ENCODE data around the gene GALNT18.

GALNT18 gene

GRCh38 chr11:11510939-11511338 lies 110.9 kb downstream of the GALNT18 start:
- Histone ChIP-seq H3K36me3 (ENCODE audit: insufficient read depth, low read length) (no peaks in the 10 kb centered on the region), H3K27ac (ENCODE audit: low read depth, low read length) (no peak overlapping the region), H3K27me3 (ENCODE audit: insufficient read depth, low read length) (no peaks in the 10 kb centered on the region), H3K4me1 (ENCODE audit: insufficient read depth, low read length) (peaks cover 7% of the 10 kb centered on the region; the same call in 1 of the 2 replicates), H3K4me3 (ENCODE audit: low read length) (no peak overlapping the region), H3K9me3 (ENCODE audit: insufficient read depth, low read depth, low read length) (no peaks in the 10 kb centered on the region), H3K9ac (ENCODE audit: low read depth, low read length) (no peak overlapping the region)
- WGBS, result 70% methylated on average over 10 of the region's 10 CpGs

- Histone ChIP-seq H3K9ac (ENCODE audit: low read depth, low read length) (no peak overlapping the region), H3K4me3 (ENCODE audit: low read length) (no peak overlapping the region), H3K27me3 (ENCODE audit: insufficient read depth, low read length) (no peaks in the 10 kb centered on the region), H3K27ac (ENCODE audit: low read depth, low read length) (no peak overlapping the region), H3K36me3 (ENCODE audit: insufficient read depth, low read length) (no peaks in the 10 kb centered on the region), H3K4me1 (ENCODE audit: insufficient read depth, low read length) (peaks cover 16% of the 10 kb centered on the region), H3K9me3 (ENCODE audit: insufficient read depth, low read depth, low read length) (no peaks in the 10 kb centered on the region)
- 94% methylated on average over 3 of the region's 3 CpGs for WGBS
Measured at GRCh38 chr11:11505692-11506091, 116.1 kb downstream of the GALNT18 start.

GRCh38 chr11:11505190-11505589 lies 116.6 kb downstream of the GALNT18 start:
- H3K27me3 ChIP-seq (ENCODE audit: insufficient read depth, low read length), result no peaks in the 10 kb centered on the region
- peaks cover 16% of the 10 kb centered on the region for H3K4me1 ChIP-seq (ENCODE audit: insufficient read depth, low read length)
- no peak overlapping the region for H3K9ac ChIP-seq (ENCODE audit: low read depth, low read length)
- no peaks in the 10 kb centered on the region for H3K9me3 ChIP-seq (ENCODE audit: insufficient read depth, low read depth, low read length)
- no peaks in the 10 kb centered on the region for H3K36me3 ChIP-seq (ENCODE audit: insufficient read depth, low read length)
- no peak overlapping the region for H3K4me3 ChIP-seq (ENCODE audit: low read length)
- no peak overlapping the region for H3K27ac ChIP-seq (ENCODE audit: low read depth, low read length)

DNA sequence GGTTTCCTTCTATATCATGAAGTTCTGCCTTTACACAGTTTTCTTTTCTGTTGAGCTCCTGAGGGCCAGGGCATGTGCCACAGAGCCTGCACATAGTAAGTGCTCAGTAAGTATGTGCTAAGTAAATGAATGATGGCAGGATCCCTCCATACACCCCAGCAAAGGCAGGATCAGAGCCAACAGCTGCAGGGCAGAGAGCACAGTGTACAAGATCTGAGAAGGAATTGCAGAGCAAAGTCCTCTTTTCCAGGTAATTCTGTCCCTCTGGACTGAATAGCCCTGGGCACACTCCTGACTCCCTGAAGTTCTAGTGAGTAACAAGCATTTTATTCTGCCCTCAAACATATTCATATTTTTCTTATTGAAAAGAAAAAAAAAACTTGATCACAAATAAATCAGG lies 117.7 kb downstream of the GALNT18 start:
- Histone ChIP-seq H3K27ac (ENCODE audit: low read depth, low read length) (no peak overlapping the region), H3K36me3 (ENCODE audit: insufficient read depth, low read length) (no peaks in the 10 kb centered on the region), H3K27me3 (ENCODE audit: insufficient read depth, low read length) (no peaks in the 10 kb centered on the region), H3K4me1 (ENCODE audit: insufficient read depth, low read length) (peaks cover 16% of the 10 kb centered on the region), H3K9ac (ENCODE audit: low read depth, low read length) (no peak overlapping the region), H3K4me3 (ENCODE audit: low read length) (no peak overlapping the region), H3K9me3 (ENCODE audit: insufficient read depth, low read depth, low read length) (no peaks in the 10 kb centered on the region)

DNA sequence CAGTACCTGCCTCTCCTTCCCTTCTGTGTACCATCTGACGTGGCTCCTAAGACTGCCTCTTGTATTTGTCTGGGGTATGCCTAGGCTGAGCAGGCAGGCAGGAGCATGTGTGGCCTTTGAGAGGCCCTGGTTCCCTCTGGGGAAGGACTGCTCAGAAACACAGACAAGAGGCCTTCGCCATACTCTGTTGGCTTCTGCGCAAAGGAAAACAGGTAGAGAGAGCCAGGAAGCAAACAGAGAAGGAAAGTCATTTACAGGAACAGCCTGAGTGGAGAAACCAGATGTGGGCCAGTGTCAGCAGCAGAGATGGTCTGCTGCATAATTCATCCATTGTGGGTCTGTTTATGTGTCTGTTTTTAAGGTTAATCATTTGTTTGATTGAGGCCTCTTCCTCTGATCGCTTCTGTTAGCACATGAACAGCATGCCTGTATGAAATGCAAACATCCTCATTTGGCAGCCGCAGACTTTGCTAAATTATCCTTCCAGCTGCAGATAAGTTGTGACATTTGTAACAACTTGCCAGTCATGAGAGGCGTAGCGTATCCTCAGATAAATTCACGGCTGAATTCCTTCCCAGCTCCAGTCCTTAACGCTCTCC lies 119.4 kb downstream of the GALNT18 start:
- Histone ChIP-seq H3K4me1 (ENCODE audit: insufficient read depth, low read length) (peaks cover 16% of the 10 kb centered on the region), H3K36me3 (ENCODE audit: insufficient read depth, low read length) (no peaks in the 10 kb centered on the region), H3K27ac (ENCODE audit: low read depth, low read length) (no peak overlapping the region), H3K27me3 (ENCODE audit: insufficient read depth, low read length) (no peaks in the 10 kb centered on the region), H3K9ac (ENCODE audit: low read depth, low read length) (no peak overlapping the region), H3K9me3 (ENCODE audit: insufficient read depth, low read depth, low read length) (no peaks in the 10 kb centered on the region), H3K4me3 (ENCODE audit: low read length) (no peak overlapping the region)
- WGBS, result 77% methylated on average over 9 of the region's 9 CpGs

- peaks cover 16% of the 10 kb centered on the region for H3K4me1 ChIP-seq (ENCODE audit: insufficient read depth, low read length)
- 87% methylated on average over 9 of the region's 9 CpGs for WGBS
- no peak overlapping the region for H3K9ac ChIP-seq (ENCODE audit: low read depth, low read length)
- no peaks in the 10 kb centered on the region for H3K36me3 ChIP-seq (ENCODE audit: insufficient read depth, low read length)
- no peaks in the 10 kb centered on the region for H3K27me3 ChIP-seq (ENCODE audit: insufficient read depth, low read length)
- no peak overlapping the region for H3K4me3 ChIP-seq (ENCODE audit: low read length)
- H3K9me3 ChIP-seq (ENCODE audit: insufficient read depth, low read depth, low read length), result no peaks in the 10 kb centered on the region
- H3K27ac ChIP-seq (ENCODE audit: low read depth, low read length), result no peak overlapping the region
Measured at GRCh38 chr11:11501546-11502262, 120.1 kb downstream of the GALNT18 start.

DNA sequence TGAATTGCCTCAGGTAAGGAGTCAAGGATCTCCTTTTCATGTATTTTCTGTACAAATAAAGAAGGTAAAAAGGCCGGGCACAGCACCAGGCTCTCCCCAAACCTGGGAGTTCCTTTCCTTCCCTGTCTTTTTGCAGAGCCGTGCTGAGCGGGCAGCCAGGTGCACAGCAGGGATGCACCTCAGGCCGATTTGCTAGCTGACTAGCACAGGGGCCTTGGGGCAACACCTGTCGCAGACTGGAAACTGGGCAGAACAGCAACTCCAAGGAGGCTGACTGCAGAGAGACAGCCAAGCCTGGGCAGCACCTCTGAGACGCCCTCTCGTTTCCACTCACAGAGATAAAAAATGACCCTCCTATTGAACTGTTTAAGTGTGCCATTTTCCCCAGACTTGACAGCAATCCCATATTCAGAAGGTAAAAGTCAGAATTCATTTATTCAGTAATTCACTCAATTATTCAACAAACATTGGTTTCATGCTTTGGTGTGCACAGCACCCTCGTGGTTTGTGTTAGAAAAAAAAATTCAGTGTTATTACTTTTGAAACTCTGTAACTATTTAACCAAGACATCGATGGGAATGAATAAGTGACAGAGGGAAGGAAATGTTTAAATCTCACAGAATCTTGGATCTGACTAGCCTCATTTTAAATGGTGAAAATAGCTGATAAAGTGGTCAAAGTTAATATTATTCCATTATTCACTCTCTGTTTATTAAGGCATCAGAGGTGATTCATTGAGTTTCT lies 120.9 kb downstream of the GALNT18 start:
- Histone ChIP-seq H3K27ac (ENCODE audit: low read depth, low read length) (no peak overlapping the region), H3K4me1 (ENCODE audit: insufficient read depth, low read length) (peaks cover 16% of the 10 kb centered on the region), H3K27me3 (ENCODE audit: insufficient read depth, low read length) (no peaks in the 10 kb centered on the region), H3K4me3 (ENCODE audit: low read length) (no peak overlapping the region), H3K36me3 (ENCODE audit: insufficient read depth, low read length) (no peaks in the 10 kb centered on the region), H3K9ac (ENCODE audit: low read depth, low read length) (no peak overlapping the region), H3K9me3 (ENCODE audit: insufficient read depth, low read depth, low read length) (no peaks in the 10 kb centered on the region)
- 77% methylated on average over 8 of the region's 9 CpGs for WGBS

DNA sequence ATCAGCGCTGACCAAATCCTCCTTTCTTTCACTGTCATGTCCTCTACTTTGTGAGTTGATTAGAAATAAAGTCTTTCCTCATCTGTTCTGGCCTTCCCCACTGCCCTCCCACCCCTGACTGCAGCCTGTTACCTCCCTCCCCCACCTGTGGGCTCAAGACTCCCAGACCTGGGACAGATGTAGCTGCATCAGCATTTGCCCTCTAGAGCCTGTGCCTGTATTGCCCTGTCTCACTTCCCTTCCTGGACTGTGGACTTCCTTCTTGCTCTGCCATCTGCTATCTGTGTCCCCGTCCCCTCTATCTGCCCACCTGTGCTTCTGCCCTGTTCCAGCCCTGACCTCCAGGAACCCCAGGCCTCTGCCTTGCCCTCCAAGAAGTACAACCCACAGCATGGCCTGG lies 122.5 kb downstream of the GALNT18 start:
- H3K27ac ChIP-seq (ENCODE audit: low read depth, low read length), result no peak overlapping the region
- H3K9ac ChIP-seq (ENCODE audit: low read depth, low read length), result no peak overlapping the region
- 87% methylated on average over 2 of the region's 2 CpGs for WGBS
- no peaks in the 10 kb centered on the region for H3K36me3 ChIP-seq (ENCODE audit: insufficient read depth, low read length)
- no peaks in the 10 kb centered on the region for H3K27me3 ChIP-seq (ENCODE audit: insufficient read depth, low read length)
- no peak overlapping the region for H3K4me3 ChIP-seq (ENCODE audit: low read length)
- peaks cover 16% of the 10 kb centered on the region for H3K4me1 ChIP-seq (ENCODE audit: insufficient read depth, low read length)
- H3K9me3 ChIP-seq (ENCODE audit: insufficient read depth, low read depth, low read length), result no peaks in the 10 kb centered on the region

DNA sequence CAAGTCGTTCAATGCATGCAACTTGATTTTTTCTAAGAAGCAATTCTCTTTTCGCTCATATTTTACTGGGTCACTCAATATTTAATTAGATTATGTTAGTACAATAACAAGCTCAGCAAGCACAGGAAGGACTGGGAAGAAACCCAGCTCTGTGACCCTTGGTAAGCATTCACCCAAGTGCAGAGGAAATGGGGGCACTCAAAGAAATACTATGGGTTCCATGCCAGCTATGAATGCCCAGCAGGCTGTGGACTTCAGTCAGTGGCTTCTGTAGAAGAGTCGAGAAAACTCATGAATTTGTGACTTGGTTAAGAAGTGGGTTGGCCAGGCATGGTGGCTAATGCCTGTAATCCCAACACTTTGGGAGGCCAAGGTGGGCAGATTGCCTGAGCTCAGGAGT lies 123.6 kb downstream of the GALNT18 start:
- 86% methylated on average over 2 of the region's 3 CpGs for WGBS

DNA sequence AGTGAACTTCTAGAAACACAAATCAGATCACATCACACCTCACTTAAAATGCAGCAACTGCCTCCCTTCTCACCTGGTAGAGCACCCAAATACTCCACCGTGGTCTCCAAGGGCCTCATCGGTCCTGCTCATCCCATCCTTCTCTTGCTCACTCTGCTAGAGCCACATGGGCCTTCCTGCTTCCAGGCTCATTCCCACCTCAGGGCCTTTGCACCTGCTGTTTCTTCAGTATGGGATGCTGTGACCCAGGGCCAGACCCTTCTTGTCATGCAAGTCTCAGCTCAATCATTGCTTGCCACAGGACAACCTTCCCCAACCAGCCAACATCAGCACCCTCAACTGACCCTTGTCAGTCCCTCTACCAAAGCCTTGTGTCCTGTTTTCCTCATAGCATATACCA lies 124.9 kb downstream of the GALNT18 start:
- Histone ChIP-seq H3K4me3 (ENCODE audit: low read length) (no peak overlapping the region), H3K9me3 (ENCODE audit: insufficient read depth, low read depth, low read length) (no peaks in the 10 kb centered on the region), H3K9ac (ENCODE audit: low read depth, low read length) (no peak overlapping the region), H3K27ac (ENCODE audit: low read depth, low read length) (no peak overlapping the region), H3K36me3 (ENCODE audit: insufficient read depth, low read length) (no peaks in the 10 kb centered on the region), H3K4me1 (ENCODE audit: insufficient read depth, low read length) (peaks cover 8% of the 10 kb centered on the region), H3K27me3 (ENCODE audit: insufficient read depth, low read length) (no peaks in the 10 kb centered on the region)
- 93% methylated on average over 2 of the region's 2 CpGs for WGBS

More for the DNA sequence above, 123.6 kb downstream of the GALNT18 start:
- H3K9ac ChIP-seq (ENCODE audit: low read depth, low read length), result no peak overlapping the region
- H3K36me3 ChIP-seq (ENCODE audit: insufficient read depth, low read length), result no peaks in the 10 kb centered on the region
- peaks cover 16% of the 10 kb centered on the region for H3K4me1 ChIP-seq (ENCODE audit: insufficient read depth, low read length)
- no peaks in the 10 kb centered on the region for H3K9me3 ChIP-seq (ENCODE audit: insufficient read depth, low read depth, low read length)
- H3K27ac ChIP-seq (ENCODE audit: low read depth, low read length), result no peak overlapping the region
- H3K4me3 ChIP-seq (ENCODE audit: low read length), result no peak overlapping the region
- H3K27me3 ChIP-seq (ENCODE audit: insufficient read depth, low read length), result no peaks in the 10 kb centered on the region

- Histone ChIP-seq H3K27ac (ENCODE audit: low read depth, low read length) (no peak overlapping the region), H3K36me3 (ENCODE audit: insufficient read depth, low read length) (no peaks in the 10 kb centered on the region), H3K4me3 (ENCODE audit: low read length) (no peak overlapping the region), H3K9me3 (ENCODE audit: insufficient read depth, low read depth, low read length) (no peaks in the 10 kb centered on the region), H3K4me1 (ENCODE audit: insufficient read depth, low read length) (no peaks in the 10 kb centered on the region), H3K9ac (ENCODE audit: low read depth, low read length) (no peak overlapping the region), H3K27me3 (ENCODE audit: insufficient read depth, low read length) (no peaks in the 10 kb centered on the region)
- WGBS, result 97% methylated on average over 2 of the region's 2 CpGs
Measured at GRCh38 chr11:11494348-11494747, 127.5 kb downstream of the GALNT18 start.
